ENCODE data around the gene MYADML2.

MYADML2 gene

DNA sequence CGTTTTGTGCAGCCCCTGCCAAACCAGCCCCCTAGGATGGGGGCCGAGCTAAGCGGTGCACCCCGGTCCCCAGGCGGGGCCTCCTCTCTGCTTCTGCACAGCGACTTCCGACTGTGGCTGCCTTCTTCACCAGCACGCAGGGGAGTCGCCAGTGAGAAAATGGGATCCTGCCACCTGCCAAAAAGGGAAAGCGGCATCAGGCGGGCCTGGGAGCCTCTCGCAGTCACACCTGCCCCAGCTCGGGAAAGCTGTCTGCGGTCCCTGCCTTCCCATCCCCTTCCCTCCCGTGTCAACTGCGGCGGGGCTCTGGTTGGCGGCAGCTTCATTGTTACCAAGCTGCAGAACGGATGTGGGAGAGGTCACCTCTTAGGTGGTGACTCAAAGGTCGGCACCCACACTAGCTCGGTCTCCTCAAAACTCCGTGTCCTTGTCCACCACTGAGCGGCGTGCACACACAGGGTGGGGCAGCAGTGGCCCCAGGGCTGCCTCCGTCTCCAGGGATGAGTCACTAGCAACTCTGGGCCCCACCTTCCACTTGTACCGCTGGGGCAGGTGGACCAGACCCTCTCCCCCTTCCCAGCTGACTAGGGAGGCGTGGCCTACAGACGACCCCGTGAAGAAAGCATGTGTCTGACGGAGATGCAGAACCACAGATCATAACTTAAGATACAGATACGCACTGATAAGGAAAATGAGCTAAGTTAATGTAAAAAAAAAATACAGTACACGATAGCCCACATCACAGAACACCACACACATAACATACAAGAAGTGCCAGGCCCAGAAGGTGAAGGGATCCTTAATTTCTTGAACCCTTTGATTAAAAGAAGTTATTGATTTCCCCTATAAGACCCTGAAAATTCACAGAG is 34.4 kb downstream of the MYADML2 start:
- no CpG with 5 or more reads among the region's 32 CpGs for WGBS (ENCODE audit: insufficient coverage, insufficient read length)
- Histone ChIP-seq H3K4me3 (ENCODE audit: low read length) (no peak overlapping the region), H3K4me1 (ENCODE audit: control insufficient read depth, insufficient read depth, low read length) (peaks cover 7% of the 10 kb centered on the region), H3K36me3 (ENCODE audit: control insufficient read depth, insufficient read depth, low read length) (peaks cover 33% of the 10 kb centered on the region), H3K27ac (ENCODE audit: low read length) (no peak overlapping the region), H3K27me3 (ENCODE audit: control insufficient read depth, insufficient read depth, low read length) (no peaks in the 10 kb centered on the region), H3K9me3 (ENCODE audit: control insufficient read depth, insufficient read depth, low read length) (no peaks in the 10 kb centered on the region)
- no peak for DNase-seq (ENCODE audit: low read depth, low spot score)

DNA sequence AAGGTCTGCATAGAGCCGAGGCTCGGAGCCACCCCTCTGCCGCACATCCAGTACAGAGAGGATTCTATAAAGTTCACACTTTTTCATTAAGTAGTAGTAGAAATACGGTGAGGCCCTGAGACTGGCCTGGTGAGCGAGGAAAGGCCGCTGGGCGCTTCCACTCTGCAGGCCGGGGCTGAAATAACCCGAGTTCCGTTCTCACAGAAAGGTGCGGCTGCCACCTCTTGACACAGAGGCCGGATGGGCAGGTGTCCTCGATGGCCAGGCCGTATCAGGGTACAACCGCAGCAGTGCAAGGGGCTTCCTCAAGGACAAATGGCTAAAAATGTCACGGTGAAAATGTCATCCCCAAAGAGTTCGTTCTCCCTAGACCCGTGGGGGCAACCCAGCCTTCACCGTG is 35.1 kb downstream of the MYADML2 start:
- H3K27ac ChIP-seq (ENCODE audit: low read length): no peak overlapping the region
- DNase-seq (ENCODE audit: low read depth, low spot score): no peak
- no CpG with 5 or more reads among the region's 19 CpGs for WGBS (ENCODE audit: insufficient coverage, insufficient read length)
- H3K4me3 ChIP-seq (ENCODE audit: low read length): no peak overlapping the region; the same call in 1 of the 2 replicates
- peaks cover 6% of the 10 kb centered on the region for H3K4me1 ChIP-seq (ENCODE audit: control insufficient read depth, insufficient read depth, low read length)
- peaks cover 39% of the 10 kb centered on the region for H3K36me3 ChIP-seq (ENCODE audit: control insufficient read depth, insufficient read depth, low read length)
- no peaks in the 10 kb centered on the region for H3K27me3 ChIP-seq (ENCODE audit: control insufficient read depth, insufficient read depth, low read length)
- H3K9me3 ChIP-seq (ENCODE audit: control insufficient read depth, insufficient read depth, low read length): no peaks in the 10 kb centered on the region

DNA sequence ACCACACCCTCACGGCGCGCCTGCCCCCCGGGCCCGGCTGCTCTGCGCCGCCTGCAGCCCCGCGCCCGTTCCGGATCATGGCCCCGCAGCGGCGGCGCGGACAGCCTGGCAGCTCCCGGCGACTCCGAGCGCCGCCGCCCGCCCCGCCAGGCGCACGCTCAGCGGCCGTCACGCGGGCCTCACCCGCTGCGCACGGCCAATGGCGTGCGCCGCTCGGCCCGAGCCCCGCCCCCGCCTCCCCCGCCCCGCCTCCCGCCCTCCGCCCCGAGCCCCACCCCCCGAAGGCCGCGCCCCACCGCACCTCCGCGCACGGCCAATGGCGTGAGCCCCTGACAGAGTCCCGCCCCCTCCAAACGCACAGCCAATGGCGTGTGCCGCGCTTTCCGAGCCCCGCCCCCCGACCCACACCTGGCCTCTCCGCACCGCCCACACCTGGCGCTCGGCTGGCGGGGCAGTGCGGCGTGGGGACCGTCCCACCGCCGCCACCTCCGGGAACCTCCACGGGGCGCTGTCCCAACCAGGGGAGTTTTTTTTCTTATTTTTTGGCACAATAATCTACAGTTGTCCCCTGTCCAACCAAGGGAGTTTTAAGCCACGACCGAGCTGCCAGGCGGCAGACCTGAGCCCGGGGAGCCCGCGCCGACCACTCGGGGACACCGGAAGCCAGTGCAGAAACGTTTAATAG is 35.6 kb downstream of the MYADML2 start, which contains the start of gene PCYT2:
Gene PCYT2, minus strand, starts transcription at position 123 of the 685 bp plus-strand sequence. Its CDS starts 44 bp downstream, at position 79.
- H3K4me1 ChIP-seq (ENCODE audit: control insufficient read depth, insufficient read depth, low read length): peaks cover 5% of the 10 kb centered on the region
- H3K36me3 ChIP-seq (ENCODE audit: control insufficient read depth, insufficient read depth, low read length): peaks cover 39% of the 10 kb centered on the region
- no peak for DNase-seq (ENCODE audit: low read depth, low spot score)
- H3K27ac ChIP-seq (ENCODE audit: low read length): no peak within 1 kb of the TSS
- H3K4me3 ChIP-seq (ENCODE audit: low read length): peak within 1 kb of the TSS; percentile 80
- no peaks in the 10 kb centered on the region for H3K9me3 ChIP-seq (ENCODE audit: control insufficient read depth, insufficient read depth, low read length)
- WGBS (ENCODE audit: insufficient coverage, insufficient read length): no CpG with 5 or more reads among the region's 84 CpGs
- no peaks in the 10 kb centered on the region for H3K27me3 ChIP-seq (ENCODE audit: control insufficient read depth, insufficient read depth, low read length)

DNA sequence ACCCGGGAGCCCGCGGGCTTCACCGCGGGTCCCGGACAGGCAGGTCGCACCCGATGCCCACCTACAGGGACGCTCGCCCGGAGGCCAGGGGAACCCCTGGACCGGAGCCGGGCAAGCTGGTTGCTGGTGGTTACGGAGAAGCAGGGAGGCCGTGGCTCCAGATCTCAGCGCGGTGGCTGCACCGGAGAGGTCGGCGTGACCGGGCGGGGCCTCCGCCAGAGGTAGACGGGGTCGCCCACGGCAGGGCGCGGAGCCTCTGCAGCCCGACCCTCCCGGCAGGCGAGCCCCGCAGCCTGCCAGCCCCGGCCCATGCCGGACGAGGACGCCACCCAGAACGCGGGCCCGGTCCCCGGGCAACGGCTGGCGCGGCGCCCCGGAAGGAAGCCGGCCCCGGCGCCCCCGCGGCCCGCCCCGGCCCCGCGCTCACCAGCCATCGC is 36.2 kb downstream of the MYADML2 start:
- peak overlapping the region; percentile 80 for H3K4me3 ChIP-seq (ENCODE audit: low read length)
- no peak for DNase-seq (ENCODE audit: low read depth, low spot score)
- H3K36me3 ChIP-seq (ENCODE audit: control insufficient read depth, insufficient read depth, low read length): peaks cover 39% of the 10 kb centered on the region
- no CpG with 5 or more reads among the region's 55 CpGs for WGBS (ENCODE audit: insufficient coverage, insufficient read length)
- H3K27ac ChIP-seq (ENCODE audit: low read length): no peak overlapping the region
- H3K27me3 ChIP-seq (ENCODE audit: control insufficient read depth, insufficient read depth, low read length): no peaks in the 10 kb centered on the region
- H3K9me3 ChIP-seq (ENCODE audit: control insufficient read depth, insufficient read depth, low read length): no peaks in the 10 kb centered on the region
- H3K4me1 ChIP-seq (ENCODE audit: control insufficient read depth, insufficient read depth, low read length): peaks cover 5% of the 10 kb centered on the region

DNA sequence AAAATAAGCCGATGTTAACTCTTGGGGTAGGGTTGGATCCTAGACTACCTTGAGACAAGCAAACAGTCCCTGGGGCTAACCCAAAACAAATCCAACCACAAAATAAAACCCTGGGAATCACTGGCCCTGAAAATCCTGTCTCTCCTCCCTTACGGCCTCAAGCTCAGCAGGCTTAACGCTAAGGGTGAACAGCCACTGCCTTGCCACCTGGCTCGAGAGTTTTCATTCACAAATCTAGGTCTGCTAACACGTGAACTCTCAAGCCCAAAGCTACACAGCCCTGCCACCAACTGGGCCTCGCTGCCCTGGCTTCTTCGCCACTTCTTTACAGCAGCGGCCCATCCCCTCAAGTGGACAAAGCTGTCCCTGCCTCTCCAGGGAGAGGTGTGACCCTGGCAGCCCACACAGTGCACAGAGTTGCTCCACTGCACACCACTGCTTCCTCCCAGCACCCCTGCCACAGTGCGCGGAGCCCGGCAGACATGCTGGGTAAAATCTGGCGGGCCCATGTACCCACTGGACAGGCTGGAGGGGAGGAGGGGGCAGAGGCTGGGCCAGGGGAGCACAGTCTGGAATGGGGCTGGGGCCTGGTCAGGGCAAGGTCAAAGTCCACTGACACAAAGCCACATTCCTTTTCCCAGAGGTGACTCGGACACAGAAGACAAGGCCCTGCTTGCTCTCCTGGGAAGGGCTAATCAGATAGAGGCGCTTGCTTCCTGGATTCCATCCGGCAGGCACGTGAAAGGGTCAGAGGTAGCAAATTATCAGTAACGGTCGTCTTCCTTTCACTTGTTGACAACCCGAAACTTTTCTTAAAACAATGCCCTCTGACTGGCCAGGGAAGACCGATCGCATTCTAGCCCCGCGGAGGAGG is 36.8 kb downstream of the MYADML2 start:
- peaks cover 36% of the 10 kb centered on the region for H3K36me3 ChIP-seq (ENCODE audit: control insufficient read depth, insufficient read depth, low read length)
- H3K4me3 ChIP-seq (ENCODE audit: low read length): peak overlapping the region; percentile 80
- no peaks in the 10 kb centered on the region for H3K27me3 ChIP-seq (ENCODE audit: control insufficient read depth, insufficient read depth, low read length)
- WGBS (ENCODE audit: insufficient coverage, insufficient read length): no CpG with 5 or more reads among the region's 23 CpGs
- DNase-seq (ENCODE audit: low read depth, low spot score): no peak
- H3K4me1 ChIP-seq (ENCODE audit: control insufficient read depth, insufficient read depth, low read length): peaks cover 5% of the 10 kb centered on the region
- H3K9me3 ChIP-seq (ENCODE audit: control insufficient read depth, insufficient read depth, low read length): no peaks in the 10 kb centered on the region
- no peak overlapping the region for H3K27ac ChIP-seq (ENCODE audit: low read length)

DNA sequence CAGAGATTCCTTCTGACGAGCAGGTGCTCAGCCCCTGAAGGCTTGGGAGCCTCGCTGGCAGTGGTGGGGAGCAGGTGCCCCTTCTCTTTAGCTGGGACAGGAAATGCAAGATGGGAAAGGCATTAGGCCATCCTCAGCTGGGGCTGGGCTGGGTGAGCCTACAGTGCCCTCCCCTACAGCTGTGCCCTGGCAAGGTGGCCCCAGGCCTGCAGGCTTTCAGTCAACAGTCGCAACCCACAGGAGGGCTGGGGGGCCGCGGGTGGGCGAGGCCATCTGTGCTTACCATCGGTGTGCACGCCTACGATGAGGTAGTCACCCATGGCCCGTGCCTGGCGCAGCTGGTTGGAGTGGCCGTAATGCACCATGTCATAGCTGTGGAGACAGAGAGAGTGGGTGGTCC is 37.8 kb downstream of the MYADML2 start:
- Histone ChIP-seq H3K27ac (ENCODE audit: low read length) (no peak overlapping the region), H3K36me3 (ENCODE audit: control insufficient read depth, insufficient read depth, low read length) (peaks cover 29% of the 10 kb centered on the region), H3K9me3 (ENCODE audit: control insufficient read depth, insufficient read depth, low read length) (no peaks in the 10 kb centered on the region), H3K4me3 (ENCODE audit: low read length) (no peak overlapping the region), H3K4me1 (ENCODE audit: control insufficient read depth, insufficient read depth, low read length) (peaks cover 5% of the 10 kb centered on the region), H3K27me3 (ENCODE audit: control insufficient read depth, insufficient read depth, low read length) (no peaks in the 10 kb centered on the region)
- DNase-seq (ENCODE audit: low read depth, low spot score): no peak
- no CpG with 5 or more reads among the region's 12 CpGs for WGBS (ENCODE audit: insufficient coverage, insufficient read length)

DNA sequence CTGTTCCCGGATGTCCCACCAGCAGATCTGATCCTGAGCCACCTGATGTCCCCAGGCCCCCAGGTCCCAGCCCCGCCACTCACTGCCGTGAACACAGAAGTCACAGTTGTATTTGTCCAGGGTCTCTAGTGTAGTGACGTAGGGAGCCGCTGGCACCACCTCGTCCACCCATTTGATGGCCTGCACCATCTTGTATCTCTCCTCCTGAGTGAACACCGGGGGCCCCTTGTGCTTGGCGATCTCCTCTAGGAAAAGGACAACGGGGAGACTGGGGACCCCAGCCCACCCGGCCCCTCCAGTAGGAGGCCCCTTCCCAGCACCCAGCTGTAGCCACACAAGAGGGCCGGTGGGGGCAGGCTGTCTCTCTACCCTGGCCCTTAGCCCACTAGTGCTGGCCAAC is 38.2 kb downstream of the MYADML2 start:
- WGBS (ENCODE audit: insufficient coverage, insufficient read length): no CpG with 5 or more reads among the region's 11 CpGs
- Histone ChIP-seq H3K4me3 (ENCODE audit: low read length) (no peak overlapping the region), H3K4me1 (ENCODE audit: control insufficient read depth, insufficient read depth, low read length) (peaks cover 5% of the 10 kb centered on the region), H3K27me3 (ENCODE audit: control insufficient read depth, insufficient read depth, low read length) (no peaks in the 10 kb centered on the region), H3K27ac (ENCODE audit: low read length) (no peak overlapping the region), H3K9me3 (ENCODE audit: control insufficient read depth, insufficient read depth, low read length) (no peaks in the 10 kb centered on the region), H3K36me3 (ENCODE audit: control insufficient read depth, insufficient read depth, low read length) (peaks cover 25% of the 10 kb centered on the region)
- DNase-seq (ENCODE audit: low read depth, low spot score): no peak

DNA sequence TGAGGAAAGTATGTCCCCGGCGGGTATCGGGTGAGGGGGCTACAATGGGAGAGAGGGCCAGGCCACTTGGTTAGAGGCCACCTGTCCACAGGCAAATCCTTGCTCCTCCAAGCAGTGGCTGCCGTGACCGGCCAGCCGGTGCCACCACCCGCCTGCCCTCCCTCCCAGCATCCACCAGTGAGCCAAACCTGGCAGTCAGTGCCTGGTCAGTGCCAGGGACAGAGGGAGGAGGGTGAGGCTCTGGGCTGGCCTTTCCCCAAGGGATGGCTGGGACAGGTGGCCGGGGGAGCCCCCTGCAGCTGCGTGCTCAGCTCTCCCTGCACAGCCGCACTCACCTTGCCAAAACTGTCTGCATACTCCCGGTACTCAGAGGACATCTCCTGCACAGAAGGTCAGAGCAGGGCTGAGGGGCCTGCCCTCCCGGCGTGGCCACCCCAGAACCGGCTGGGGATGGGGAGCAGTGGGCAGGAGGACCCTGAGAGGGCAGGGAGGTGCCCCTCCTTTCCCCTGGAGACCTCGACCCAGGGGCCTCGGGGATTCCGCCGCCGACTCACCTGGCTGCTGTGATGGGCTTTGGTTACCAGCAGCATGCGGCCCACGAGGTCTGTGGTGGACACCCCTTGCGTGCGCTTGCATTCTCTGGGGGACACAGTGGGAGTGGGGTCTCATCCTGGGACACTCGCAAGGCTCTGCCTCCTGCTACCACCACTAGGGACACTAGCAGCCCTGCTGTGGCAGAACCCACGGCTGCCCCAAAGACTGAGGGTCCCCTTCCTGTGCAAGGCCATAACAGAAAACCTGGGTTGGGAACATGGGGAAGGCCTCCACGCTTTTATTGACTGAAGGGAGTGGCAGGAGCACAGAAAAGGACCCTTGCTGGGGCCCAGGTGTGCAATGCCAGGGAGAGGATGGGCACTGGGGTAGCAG is 39.6 kb downstream of the MYADML2 start:
- no peak overlapping the region for H3K4me3 ChIP-seq (ENCODE audit: low read length)
- peaks cover 19% of the 10 kb centered on the region for H3K36me3 ChIP-seq (ENCODE audit: control insufficient read depth, insufficient read depth, low read length)
- peaks cover 6% of the 10 kb centered on the region for H3K4me1 ChIP-seq (ENCODE audit: control insufficient read depth, insufficient read depth, low read length)
- no peak overlapping the region for H3K27ac ChIP-seq (ENCODE audit: low read length)
- no peaks in the 10 kb centered on the region for H3K27me3 ChIP-seq (ENCODE audit: control insufficient read depth, insufficient read depth, low read length)
- no peak for DNase-seq (ENCODE audit: low read depth, low spot score)
- H3K9me3 ChIP-seq (ENCODE audit: control insufficient read depth, insufficient read depth, low read length): no peaks in the 10 kb centered on the region
- no CpG with 5 or more reads among the region's 26 CpGs for WGBS (ENCODE audit: insufficient coverage, insufficient read length)

DNA sequence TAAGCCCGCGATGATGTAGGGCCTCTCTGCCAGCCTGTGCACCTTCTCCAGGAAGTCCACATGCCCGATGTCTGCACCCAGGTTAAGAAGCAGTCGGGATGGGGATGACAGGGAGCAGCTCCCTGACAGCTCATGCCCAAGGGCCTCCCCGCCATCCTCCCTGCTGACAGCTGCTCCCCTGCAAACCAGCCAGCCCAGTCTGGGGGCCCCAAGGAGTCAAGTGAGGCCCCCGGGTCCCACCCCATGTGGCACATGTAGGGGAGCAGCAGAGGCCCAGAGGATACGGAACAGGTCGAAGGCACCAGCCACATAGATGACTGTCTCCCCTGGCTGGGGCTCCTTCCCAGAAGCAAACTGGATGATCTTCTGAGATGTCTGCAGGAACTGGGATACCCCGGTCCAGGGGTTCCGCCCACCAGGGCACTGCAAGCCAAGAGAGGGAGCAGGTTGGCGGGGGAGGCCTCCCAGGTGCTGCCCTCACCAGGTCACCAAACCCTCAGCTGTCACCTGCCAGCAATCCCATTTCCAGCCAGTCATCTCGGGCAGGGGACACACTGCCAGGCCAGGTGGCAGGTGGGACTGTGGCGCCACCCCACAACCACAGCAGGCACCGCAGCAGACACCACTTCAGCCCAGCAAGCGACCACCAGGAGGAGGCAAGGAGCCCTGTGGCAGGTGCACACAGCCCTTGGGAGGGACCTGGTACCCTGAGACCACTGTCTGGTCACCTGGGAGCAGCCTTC is 40.4 kb downstream of the MYADML2 start:
- Histone ChIP-seq H3K27ac (ENCODE audit: low read length) (no peak overlapping the region), H3K4me1 (ENCODE audit: control insufficient read depth, insufficient read depth, low read length) (peaks cover 8% of the 10 kb centered on the region), H3K36me3 (ENCODE audit: control insufficient read depth, insufficient read depth, low read length) (peaks cover 16% of the 10 kb centered on the region), H3K4me3 (ENCODE audit: low read length) (no peak overlapping the region), H3K27me3 (ENCODE audit: control insufficient read depth, insufficient read depth, low read length) (no peaks in the 10 kb centered on the region), H3K9me3 (ENCODE audit: control insufficient read depth, insufficient read depth, low read length) (no peaks in the 10 kb centered on the region)
- no peak for DNase-seq (ENCODE audit: low read depth, low spot score)
- WGBS (ENCODE audit: insufficient coverage, insufficient read length): no CpG with 5 or more reads among the region's 15 CpGs

Data from iPS DF 6.9 (cell line).